Muscle of arm (tissue), 12 donors: Measurements from ENCODE around the gene PCDHB3. TPM values are rescaled to one million over a fixed set of nuclear protein-coding genes. Genes with fewer than 3 reads are reported as not detected.
"Not testable (repeated sequence)": the region's sequence is repeated elsewhere in the genome, so short reads cannot be mapped to it uniquely, and the experiment has no call there.

Experiments
- DNase-seq: peaks from one replicate; pipeline ENCODE4 v3.0.0-alpha.2; 2013
- polyA plus RNA-seq, 12 donors: library from polyadenylated mRNA; unstranded; fragments of 120-200 nt; gene quantifications; one replicate each; pipeline ENCODE4 v1.2.1, GENCODE V29; 2013; ENCODE audit not compliant: insufficient read length in 12 of 12

The PCDHB3 gene
- polyA plus RNA-seq, 12 donors: 1.4 to 2.4 (median 2.1) TPM; not detected in 2

GRCh38 chr5:141135030-141135717, 34.9 kb downstream of the PCDHB3 start, which contains the start of gene PCDHB5:
PCDHB5 (plus strand) TSS chr5:141135206; CDS start chr5:141135435, 229 bp downstream.
- peak; percentile 14 for DNase-seq

GRCh38 chr5:141135718-141136266, 35.5 kb downstream of the PCDHB3 start:
- DNase-seq: no peak

GRCh38 chr5:141137346-141137745, 37.1 kb downstream of the PCDHB3 start:
- DNase-seq: not testable (repeated sequence)

GRCh38 chr5:141149812-141150211, 49.5 kb downstream of the PCDHB3 start, which contains the start of gene PCDHB6:
PCDHB6 (plus strand) TSS chr5:141150057; CDS start chr5:141150258, 201 bp downstream.
- peak; percentile 0 for DNase-seq

- DNase-seq: no peak
These were observed 50.1 kb downstream of the PCDHB3 start for GRCh38 chr5:141150224-141150992.

- no peak for DNase-seq
These were observed 50.7 kb downstream of the PCDHB3 start for GRCh38 chr5:141150993-141151325.

GRCh38 chr5:141151632-141152031, 51.4 kb downstream of the PCDHB3 start:
- DNase-seq: not testable (repeated sequence)

- DNase-seq: not testable (repeated sequence)
These were observed 51.8 kb downstream of the PCDHB3 start for GRCh38 chr5:141152096-141152495.

Other genes starting within 250 kb of the PCDHB3 start
- gene PCDHA10, start 244.6 kb upstream of the PCDHB3 start, polyA plus RNA-seq: under 1 TPM in 10 of 12 donors, not detected in 2; 0.04 to 0.25 (median 0.10) TPM
- gene PCDHA11, start 231.5 kb upstream of the PCDHB3 start, polyA plus RNA-seq: under 1 TPM in 7 of 12 donors, not detected in 5; 0.05 to 0.38 (median 0.14) TPM
- under 1 TPM in 6 of 12 donors, not detected in 6; 0.04 to 0.28 (median 0.06) TPM for gene PCDHA12, start 225.2 kb upstream of the PCDHB3 start, polyA plus RNA-seq
- 1 to 10 TPM in 1 of 12 donors, under 1 TPM in 7, not detected in 4; 0.03 to 2.8 (median 0.06) TPM for gene PCDHA13, start 218.3 kb upstream of the PCDHB3 start, polyA plus RNA-seq
- under 1 TPM in 10 of 12 donors, not detected in 2; 0.07 to 0.51 (median 0.16) TPM for gene PCDHAC1, start 174.2 kb upstream of the PCDHB3 start, polyA plus RNA-seq
- 1 to 10 TPM in 6 of 12 donors, under 1 TPM in 4, not detected in 2; 0.66 to 9.4 (median 1.1) TPM for gene PCDHAC2, start 134.0 kb upstream of the PCDHB3 start, polyA plus RNA-seq
- under 1 TPM in 10 of 12 donors, not detected in 2; 0.05 to 0.23 (median 0.11) TPM for gene PCDHB1, start 49.1 kb upstream of the PCDHB3 start, polyA plus RNA-seq
- gene PCDHB2, start 5.9 kb upstream of the PCDHB3 start, polyA plus RNA-seq: 1 to 10 TPM in 11 of 12 donors, not detected in 1; 2.9 to 5.8 (median 4.2) TPM
- gene PCDHB4, start 21.3 kb downstream of the PCDHB3 start, polyA plus RNA-seq: 1 to 10 TPM in 10 of 12 donors, not detected in 2; 2.6 to 4.6 (median 3.2) TPM
- 1 to 10 TPM in 11 of 12 donors, not detected in 1; 3.1 to 5.1 (median 3.9) TPM for gene PCDHB5, start 34.7 kb downstream of the PCDHB3 start, polyA plus RNA-seq
- 1 to 10 TPM in 11 of 12 donors, not detected in 1; 1.6 to 3.8 (median 1.9) TPM for gene PCDHB6, start 49.6 kb downstream of the PCDHB3 start, polyA plus RNA-seq
- 1 to 10 TPM in 11 of 12 donors, not detected in 1; 1.8 to 3.3 (median 2.4) TPM for gene PCDHB7, start 72.2 kb downstream of the PCDHB3 start, polyA plus RNA-seq
- gene PCDHB8, start 77.3 kb downstream of the PCDHB3 start, polyA plus RNA-seq: 1 to 10 TPM in 6 of 12 donors, under 1 TPM in 4, not detected in 2; 0.44 to 1.6 (median 1.2) TPM
- 1 to 10 TPM in 11 of 12 donors, not detected in 1; 2.8 to 6.3 (median 3.9) TPM for gene PCDHB16, start 81.9 kb downstream of the PCDHB3 start, polyA plus RNA-seq
- gene PCDHB9, start 86.7 kb downstream of the PCDHB3 start, polyA plus RNA-seq: 1 to 10 TPM in 10 of 12 donors, not detected in 2; 1.4 to 4.6 (median 2.3) TPM
- 1 to 10 TPM in 10 of 12 donors, not detected in 2; 3.2 to 5.7 (median 4.8) TPM for gene PCDHB10, start 91.9 kb downstream of the PCDHB3 start, polyA plus RNA-seq
- 1 to 10 TPM in 11 of 12 donors, not detected in 1; 1.6 to 3.4 (median 2.5) TPM for gene PCDHB11, start 99.2 kb downstream of the PCDHB3 start, polyA plus RNA-seq
- 1 to 10 TPM in 11 of 12 donors, not detected in 1; 1.9 to 3.8 (median 2.8) TPM for gene PCDHB12, start 108.2 kb downstream of the PCDHB3 start, polyA plus RNA-seq
- 1 to 10 TPM in 11 of 12 donors, not detected in 1; 2.2 to 4.3 (median 3.0) TPM for gene PCDHB13, start 113.4 kb downstream of the PCDHB3 start, polyA plus RNA-seq
- 1 to 10 TPM in 11 of 12 donors, not detected in 1; 5.4 to 9.6 (median 7.0) TPM for gene PCDHB14, start 122.9 kb downstream of the PCDHB3 start, polyA plus RNA-seq
- gene PCDHB15, start 144.9 kb downstream of the PCDHB3 start, polyA plus RNA-seq: 10 to 100 TPM in 1 of 12 donors, 1 to 10 TPM in 10, not detected in 1; 5.8 to 12.3 (median 6.8) TPM
- not detected for gene SLC25A2, start 203.6 kb downstream of the PCDHB3 start, polyA plus RNA-seq
- gene TAF7, start 220.3 kb downstream of the PCDHB3 start, polyA plus RNA-seq: 100 to 1,000 TPM in 2 of 12 donors, 10 to 100 TPM in 9, not detected in 1; 77.9 to 106 (median 91.7) TPM
- under 1 TPM in 10 of 12 donors, not detected in 2; 0.44 to 0.86 (median 0.56) TPM for gene PCDHGA1, start 230.0 kb downstream of the PCDHB3 start, polyA plus RNA-seq
- 1 to 10 TPM in 11 of 12 donors, not detected in 1; 1.6 to 5.9 (median 2.5) TPM for gene PCDHGA2, start 238.3 kb downstream of the PCDHB3 start, polyA plus RNA-seq
- gene PCDHGA3, start 243.4 kb downstream of the PCDHB3 start, polyA plus RNA-seq: 1 to 10 TPM in 10 of 12 donors, not detected in 2; 1.2 to 1.8 (median 1.4) TPM
- gene PCDHGB1, start 249.6 kb downstream of the PCDHB3 start, polyA plus RNA-seq: 1 to 10 TPM in 1 of 12 donors, under 1 TPM in 9, not detected in 2; 0.32 to 1.0 (median 0.65) TPM